B cell (primary cell): ENCODE results near the gene PAX3. TPM values are rescaled to one million over a fixed set of nuclear protein-coding genes. Genes with fewer than 3 reads are reported as not detected.

Source experiments
- ATAC-seq: fragments of 200-7000 bp; cut with Tn5 transposase; one replicate; pipeline ENCODE4 v1.10.0; 2021; ENCODE audit warnings: low read depth, mild to moderate bottlenecking, moderate number of reproducible peaks, moderate library complexity
- CTCF ChIA-PET: fragments of 350-600 bp; sonication (Branson Sonifier 250); formaldehyde crosslinking; loops from one replicate; lab custom pipeline; 2021; ENCODE audit warnings: antibody characterized with exemption, inconsistent platforms; lab: Charles Lee
- POLR2A ChIA-PET: fragments of 350-600 bp; sonication (Branson Sonifier 250); formaldehyde crosslinking; loops from one replicate; lab custom pipeline; 2021; ENCODE audit warnings: antibody characterized with exemption; lab: Charles Lee
- DNase-seq: peaks from one replicate; pipeline ENCODE4 v3.0.0; 2013
- H2AFZ ChIP-seq: 2 replicates; pipeline ENCODE4 v1.6.1; 2012; ENCODE audit warnings: mild to moderate bottlenecking, low read depth, low read length; ENCODE audit not compliant: insufficient read depth, poor library complexity, severe bottlenecking
- H3K27ac ChIP-seq, 2 donors: 1 replicate in 1 of 2; 2 replicates in 1 of 2; pipeline ENCODE4 v1.5.1; 2012 to 2013; ENCODE audit warnings: low read length in 2 of 2, mild to moderate bottlenecking in 2 of 2, moderate library complexity in 1 of 2
- H3K27me3 ChIP-seq, 4 experiments: fragments of 200-600 bp in 1 of 4; sonication (generic) in 1 of 4; replicated peaks in 1 of 4; 1 replicate in 2 of 4; 2 replicates in 2 of 4; pipeline versions ENCODE4 v1.6.1 to v1.7.0; 2013 to 2016; ENCODE audit warnings: low read length in 3 of 4, mild to moderate bottlenecking in 2 of 4, mixed read lengths in 1 of 4, moderate library complexity in 1 of 4; ENCODE audit not compliant: insufficient read depth in 4 of 4, control insufficient read depth in 3 of 4; ENCODE audit errors: control extremely low read depth in 1 of 4
- H3K36me3 ChIP-seq, 2 experiments: replicated peaks in 1 of 2; 1 replicate in 1 of 2; 2 replicates in 1 of 2; pipeline versions ENCODE4 v1.6.1 to v1.7.1; 2013; ENCODE audit warnings: low read length in 1 of 2; ENCODE audit not compliant: insufficient read depth in 2 of 2, control insufficient read depth in 1 of 2; ENCODE audit errors: control extremely low read depth in 1 of 2, extremely low read depth in 1 of 2
- H3K4me1 ChIP-seq, 2 donors: fragments of 200-600 bp in 1 of 2; sonication (generic) in 1 of 2; 1 replicate in 1 of 2; 2 replicates in 1 of 2; pipeline versions ENCODE4 v1.5.1 to v1.6.1; 2013 to 2017; ENCODE audit warnings: low read length in 2 of 2; ENCODE audit not compliant: control insufficient read depth in 2 of 2, insufficient read depth in 2 of 2
- H3K4me2 ChIP-seq: replicated peaks from 2 replicates; pipeline ENCODE3; 2012; ENCODE audit warnings: mild to moderate bottlenecking, low read depth, low read length; ENCODE audit not compliant: poor library complexity, severe bottlenecking
- H3K4me3 ChIP-seq, 5 experiments: fragments of 200-600 bp in 1 of 5; sonication (generic) in 1 of 5; 1 replicate in 3 of 5; 2 replicates in 2 of 5; pipeline versions ENCODE4 v1.5.1 to v1.7.0; 2011 to 2016; ENCODE audit warnings: low read length in 4 of 5, mild to moderate bottlenecking in 4 of 5, low read depth in 2 of 5, control low read depth in 1 of 5, moderate library complexity in 1 of 5; ENCODE audit not compliant: insufficient read depth in 1 of 5; ENCODE audit errors: control extremely low read depth in 1 of 5, extremely low read depth in 1 of 5
- H3K79me2 ChIP-seq: fragments of 200-600 bp; sonication (generic); one replicate; pipeline ENCODE4 v1.6.0; 2016; ENCODE audit warnings: low read length; ENCODE audit not compliant: control insufficient read depth, insufficient read depth
- H3K9ac ChIP-seq: fragments of 200-600 bp; sonication (generic); 2 replicates; pipeline ENCODE4 v1.6.1; 2017; ENCODE audit warnings: mild to moderate bottlenecking, low read length, moderate library complexity
- H3K9me3 ChIP-seq, 3 donors: one replicate each; pipeline versions ENCODE4 v1.6.1 to v1.7.1; 2013; ENCODE audit warnings: low read length in 2 of 3; ENCODE audit not compliant: control insufficient read depth in 2 of 3, insufficient read depth in 1 of 3; ENCODE audit errors: control extremely low read depth in 1 of 3
- H4K20me1 ChIP-seq: 2 replicates; pipeline ENCODE4 v1.6.0; 2012; ENCODE audit warnings: mild to moderate bottlenecking, low read length; ENCODE audit not compliant: insufficient read depth, control insufficient read depth, poor library complexity, severe bottlenecking
- H3K27ac Mint-ChIP-seq: one replicate; pipeline ENCODE4 v1.8.0; 2021; ENCODE audit warnings: mixed read lengths
- H3K27me3 Mint-ChIP-seq: one replicate; pipeline ENCODE4 v1.8.0; 2021; ENCODE audit warnings: mixed read lengths
- H3K4me1 Mint-ChIP-seq: one replicate; pipeline ENCODE4 v1.8.0; 2021; ENCODE audit warnings: mixed read lengths
- H3K4me3 Mint-ChIP-seq: one replicate; pipeline ENCODE4 v1.8.0; 2021; ENCODE audit warnings: mixed read lengths
- H3K9me3 Mint-ChIP-seq: one replicate; pipeline ENCODE4 v1.8.0; 2022; ENCODE audit warnings: mixed read lengths; ENCODE audit not compliant: insufficient read depth
- EZH2 ChIP-seq: IDR thresholded peaks from 2 replicates; pipeline ENCODE4 v1.6.1; 2012; ENCODE audit warnings: borderline replicate concordance, low read depth, mild to moderate bottlenecking, moderate library complexity, low read length; ENCODE audit not compliant: insufficient read depth, poor library complexity, severe bottlenecking
- WGBS: methylation state at CpG from one replicate; pipeline ENCODE4 v1.1.5; 2013; ENCODE audit warnings: missing lambda C conversion rate; ENCODE audit not compliant: insufficient coverage; 5-methylcytosine and 5-hydroxymethylcytosine counted together
- intact Hi-C: fragments of 100-400 bp; cut with micrococcal nuclease; formaldehyde crosslinking; loops from one replicate; pipeline ENCODE4 v1.10.0; 2022
- polyA plus RNA-seq: library from polyadenylated mRNA; depleted of rRNA; stranded (reverse); fragments of >200 nt; gene quantifications from 2 replicates; pipeline ENCODE4 v1.2.3, GENCODE V29; 2012
- total RNA-seq, 2 donors: library from RNA; stranded (reverse); fragments of 120-200 nt in 1 of 2; gene quantifications; 1 replicate in 1 of 2; 2 replicates in 1 of 2; pipeline versions ENCODE4 v1.2.3 to v1.2.4, GENCODE V29; 2013 to 2022
- TF ChIP-seq, protein P1 (sequence below): fragments of 200-600 bp; IDR thresholded peaks from one replicate; pipeline ENCODE4 v1.8.0; 2022; ENCODE audit warnings: antibody characterized with exemption, mild to moderate bottlenecking

Gene PAX3
- total and polyA plus RNA-seq, 2 donors (not counting 1 experiment from before 2014, with no cell fraction given): not detected

DNA sequence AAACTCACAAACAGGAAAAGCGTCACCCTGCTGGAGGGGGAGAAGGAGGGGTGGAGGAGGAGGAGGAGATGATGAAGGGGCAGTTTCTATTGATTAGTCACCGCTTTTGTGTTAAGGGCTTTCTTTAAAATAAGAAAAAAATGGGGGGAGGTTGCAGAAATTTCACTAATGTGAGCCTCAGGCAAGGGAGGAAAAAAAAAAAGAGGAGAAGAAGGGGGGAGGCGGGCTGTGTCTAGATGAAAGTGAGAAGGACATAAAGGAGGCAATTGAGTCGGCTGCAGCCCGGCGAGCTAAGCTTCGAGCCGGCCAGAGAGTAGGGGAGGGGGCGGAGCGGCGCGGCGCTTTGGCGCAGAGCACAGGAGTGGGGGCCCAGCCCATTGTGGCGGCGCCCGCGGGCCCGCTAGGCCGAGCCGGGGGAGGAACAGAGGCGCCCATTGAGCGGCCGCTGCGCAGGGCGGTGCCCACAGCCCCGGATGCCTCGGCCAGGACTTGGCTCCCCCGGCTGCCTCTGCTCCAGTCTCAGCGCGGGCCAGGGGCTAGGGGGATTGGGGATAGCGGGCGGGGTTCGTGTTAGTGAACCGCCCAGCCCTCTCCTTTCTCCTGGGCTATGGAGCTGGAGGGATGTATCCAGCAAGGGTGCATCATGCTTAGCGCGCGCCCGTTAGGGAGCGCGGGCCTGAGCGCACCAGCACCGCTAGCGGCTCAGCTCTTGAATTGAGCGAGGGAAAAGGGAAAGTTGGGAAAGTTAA lies 7.9 kb downstream of the PAX3 start:
- Histone ChIP-seq H3K36me3 (no peaks in the 10 kb centered on the region), H3K27me3 (peaks cover 0 to 72% (median 52%) of the 10 kb centered on the region in 4 experiments), H4K20me1 (no peaks in the 10 kb centered on the region), H3K9me3 (peaks cover 2 to 23% (median 4%) of the 10 kb centered on the region in 3 donors), H2AFZ (peak overlapping the region; percentile 10), H3K4me3 (no peak overlapping the region), H3K79me2 (no peaks in the 10 kb centered on the region), H3K4me1 (peaks cover 11% of the 10 kb centered on the region in 2 donors), H3K4me2 (no peak overlapping the region), H3K9ac (no peak overlapping the region), H3K27ac (no peak overlapping the region)
- Mint-ChIP-seq H3K4me3 (no peak overlapping the region), H3K9me3 (no peaks in the 10 kb centered on the region), H3K27ac (no peak overlapping the region), H3K4me1 (peaks cover 9% of the 10 kb centered on the region), H3K27me3 (peaks cover 89% of the 10 kb centered on the region)
- ChIA-PET CTCF (interaction anchor here (1.6 kb wide), 1 partner anchor 27 kb away, joined by 5 read pairs; no protein-coding TSS in a partner anchor), POLR2A (no interaction called here)
- 6% methylated on average over 41 of the region's 45 CpGs for WGBS
- ATAC-seq: no peak
- DNase-seq: no peak
- intact Hi-C loops: no loop called here
- no peak for TF ChIP-seq EZH2
- TF ChIP-seq, protein P1, sequence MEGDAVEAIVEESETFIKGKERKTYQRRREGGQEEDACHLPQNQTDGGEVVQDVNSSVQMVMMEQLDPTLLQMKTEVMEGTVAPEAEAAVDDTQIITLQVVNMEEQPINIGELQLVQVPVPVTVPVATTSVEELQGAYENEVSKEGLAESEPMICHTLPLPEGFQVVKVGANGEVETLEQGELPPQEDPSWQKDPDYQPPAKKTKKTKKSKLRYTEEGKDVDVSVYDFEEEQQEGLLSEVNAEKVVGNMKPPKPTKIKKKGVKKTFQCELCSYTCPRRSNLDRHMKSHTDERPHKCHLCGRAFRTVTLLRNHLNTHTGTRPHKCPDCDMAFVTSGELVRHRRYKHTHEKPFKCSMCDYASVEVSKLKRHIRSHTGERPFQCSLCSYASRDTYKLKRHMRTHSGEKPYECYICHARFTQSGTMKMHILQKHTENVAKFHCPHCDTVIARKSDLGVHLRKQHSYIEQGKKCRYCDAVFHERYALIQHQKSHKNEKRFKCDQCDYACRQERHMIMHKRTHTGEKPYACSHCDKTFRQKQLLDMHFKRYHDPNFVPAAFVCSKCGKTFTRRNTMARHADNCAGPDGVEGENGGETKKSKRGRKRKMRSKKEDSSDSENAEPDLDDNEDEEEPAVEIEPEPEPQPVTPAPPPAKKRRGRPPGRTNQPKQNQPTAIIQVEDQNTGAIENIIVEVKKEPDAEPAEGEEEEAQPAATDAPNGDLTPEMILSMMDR: no peak

DNA sequence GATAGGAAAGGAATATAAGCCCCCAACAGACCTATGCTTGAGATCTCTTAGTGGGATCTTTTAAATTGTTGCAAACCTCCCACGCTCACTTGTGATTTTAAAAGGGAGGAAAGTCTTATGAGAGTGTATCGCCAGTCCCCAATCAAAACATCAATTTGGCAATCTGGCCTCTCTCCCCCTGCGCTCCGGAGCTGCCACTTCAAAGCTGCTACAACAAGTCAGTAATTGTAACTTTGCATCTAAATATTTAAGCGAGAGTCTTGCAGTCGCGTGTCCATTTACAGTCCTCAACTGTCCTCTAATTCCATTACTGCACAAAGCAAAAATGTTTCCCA lies 8.4 kb downstream of the PAX3 start:
- Mint-ChIP-seq H3K9me3 (no peaks in the 10 kb centered on the region), H3K27me3 (peaks cover 88% of the 10 kb centered on the region), H3K4me1 (peaks cover 5% of the 10 kb centered on the region), H3K4me3 (no peak overlapping the region), H3K27ac (no peak overlapping the region)
- no peak overlapping the region for H3K4me2 ChIP-seq
- no peak overlapping the region for H3K4me3 ChIP-seq
- no peaks in the 10 kb centered on the region for H3K79me2 ChIP-seq
- intact Hi-C loops: no loop called here
- H3K9ac ChIP-seq: no peak overlapping the region
- TF ChIP-seq, protein P1: no peak
- no peak for TF ChIP-seq EZH2
- ChIA-PET CTCF (interaction anchor here (1.6 kb wide), 1 partner anchor 27 kb away, joined by 5 read pairs; no protein-coding TSS in a partner anchor), POLR2A (no interaction called here)
- 13% methylated on average over 3 of the region's 7 CpGs for WGBS
- peaks cover 2 to 21% (median 4%) of the 10 kb centered on the region in 3 donors for H3K9me3 ChIP-seq
- no peak for DNase-seq
- no peak overlapping the region for H3K27ac ChIP-seq
- no peak for ATAC-seq
- no peaks in the 10 kb centered on the region for H3K36me3 ChIP-seq
- H4K20me1 ChIP-seq: no peaks in the 10 kb centered on the region
- peaks cover 6% of the 10 kb centered on the region in 2 donors for H3K4me1 ChIP-seq
- H2AFZ ChIP-seq: no peak overlapping the region
- H3K27me3 ChIP-seq: peaks cover 0 to 67% (median 50%) of the 10 kb centered on the region in 4 experiments
